ENCODE measurements around the gene UCHL5.
"Not testable (repeated sequence)": the region's sequence is repeated elsewhere in the genome, so short reads cannot be mapped to it uniquely, and the experiment has no call there.

The UCHL5 gene

DNA sequence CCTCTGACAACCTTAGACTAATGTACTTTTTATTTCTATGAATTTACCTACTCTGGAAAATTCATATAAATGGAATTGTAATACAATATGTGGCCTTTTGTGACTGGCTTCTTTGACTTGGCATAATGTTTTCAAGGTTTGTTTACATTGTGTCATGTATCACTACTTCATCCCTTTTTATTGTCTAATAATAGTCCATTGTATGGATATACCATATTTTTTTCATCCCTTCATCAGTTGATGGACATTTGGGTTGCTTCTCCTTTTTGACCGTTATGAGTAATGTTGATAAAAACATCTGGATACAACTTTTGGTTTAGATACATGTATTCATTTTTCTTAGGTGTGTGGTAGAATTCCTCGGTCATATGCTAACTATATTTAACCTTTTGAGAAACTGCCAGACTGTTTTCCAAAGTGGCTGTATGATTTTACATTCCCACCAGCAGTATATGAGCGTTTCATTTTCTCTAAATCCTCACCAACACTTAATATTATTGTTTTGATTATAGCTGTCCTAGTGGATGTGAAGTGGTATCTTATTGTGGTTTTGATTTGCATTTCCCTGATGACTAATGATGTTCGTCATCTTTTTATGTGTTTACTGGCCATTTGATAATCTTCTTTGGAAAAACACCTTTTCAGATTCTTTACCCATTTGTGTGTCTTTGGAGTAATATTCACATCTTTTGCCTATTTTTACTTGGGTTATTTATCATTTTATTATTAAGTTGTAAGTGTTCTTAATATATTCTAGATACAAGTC is 3.7 kb upstream of the UCHL5 start:
- DNase-seq, result no peak

DNA sequence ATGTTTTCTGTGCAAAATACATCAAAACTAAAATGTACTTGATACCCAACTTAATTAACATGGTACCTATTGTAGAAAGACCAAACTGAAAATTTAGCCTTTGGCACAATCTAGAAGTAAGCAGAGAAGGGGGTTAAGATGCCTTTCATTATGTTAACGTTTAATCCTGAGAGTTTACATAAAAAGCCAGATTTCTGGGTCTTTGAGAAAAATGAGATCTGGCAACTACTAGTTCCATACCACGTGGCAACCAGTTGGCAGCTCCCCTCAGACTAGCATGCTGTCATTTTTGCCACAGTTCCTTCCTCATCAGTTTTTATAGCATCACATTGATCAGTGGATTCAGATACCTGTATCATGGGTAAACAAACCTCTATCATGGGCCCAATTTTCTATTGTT is 1.8 kb upstream of the UCHL5 start:
- DNase-seq, result no peak

DNA sequence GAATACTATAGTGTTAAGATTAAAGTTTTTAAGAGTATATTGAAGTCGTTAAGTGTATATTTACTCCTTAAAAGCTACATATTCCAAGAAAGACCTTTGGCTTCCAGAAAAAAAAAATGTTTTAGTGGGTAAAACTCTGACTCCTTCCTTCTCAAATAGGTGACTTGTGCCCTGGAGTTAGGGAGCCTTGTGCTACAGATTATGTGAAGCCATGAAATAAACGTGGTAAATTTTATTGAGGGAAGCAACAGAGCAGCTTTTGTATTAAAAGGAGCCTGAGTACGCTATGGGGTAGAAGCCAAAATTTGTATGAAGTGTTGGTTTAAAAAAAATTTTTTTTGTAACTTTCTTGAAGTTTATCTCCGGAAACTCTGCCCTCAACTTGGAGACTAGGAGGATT is 1.2 kb upstream of the UCHL5 start:
- DNase-seq, result no peak

DNA sequence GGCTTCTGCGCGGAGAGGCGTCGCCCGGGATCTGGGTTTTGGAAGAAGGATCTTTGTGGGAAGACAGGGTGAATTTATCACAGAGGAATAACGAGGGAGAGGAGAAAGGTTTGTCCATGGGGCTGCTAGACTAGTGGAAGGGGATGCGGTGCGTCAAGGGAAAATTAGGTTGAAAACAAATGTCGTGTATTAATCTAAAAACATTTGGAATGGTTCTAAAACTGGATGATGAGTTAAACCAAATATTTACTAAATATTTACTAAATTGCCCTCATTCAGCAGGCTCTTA is 899 bp upstream of the UCHL5 start:
- DNase-seq, result no peak

DNA sequence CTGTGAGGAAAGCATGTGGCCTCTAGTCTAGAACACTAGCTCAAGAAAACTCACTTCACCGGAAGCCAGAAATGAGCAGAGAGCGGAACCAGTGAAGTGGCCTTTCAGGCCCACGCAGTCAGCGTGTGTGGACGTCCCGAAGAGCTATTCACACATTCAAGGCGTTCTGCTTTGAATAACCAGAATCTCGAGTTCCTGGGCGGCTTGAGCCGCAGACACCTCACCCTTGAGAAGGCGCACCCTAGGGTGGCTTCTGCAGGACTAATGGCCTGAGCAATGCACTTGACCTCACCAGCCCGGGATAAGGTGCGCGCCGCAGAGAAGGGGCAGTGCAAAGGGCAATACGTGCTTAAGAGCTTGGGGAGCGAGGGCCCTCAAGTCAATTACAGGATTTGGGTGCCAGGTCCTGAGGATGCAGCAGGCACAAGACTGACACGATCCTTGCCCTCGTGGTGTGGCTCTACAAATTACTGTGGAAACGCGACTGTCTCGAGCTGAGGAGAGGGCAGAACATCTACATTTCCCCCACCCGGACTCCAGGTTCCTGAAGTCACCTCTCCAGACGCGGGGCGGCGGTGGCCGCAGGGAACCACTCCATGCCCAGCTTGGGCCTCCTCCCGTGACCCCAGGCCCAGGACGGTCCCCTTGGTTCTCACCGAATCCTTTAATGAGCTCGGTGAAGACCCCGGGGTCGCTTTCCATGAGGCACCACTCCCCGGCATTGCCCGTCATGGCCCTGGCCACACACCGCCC is 455 bp downstream of the UCHL5 start:
- DNase-seq, result peak; percentile 31

DNA sequence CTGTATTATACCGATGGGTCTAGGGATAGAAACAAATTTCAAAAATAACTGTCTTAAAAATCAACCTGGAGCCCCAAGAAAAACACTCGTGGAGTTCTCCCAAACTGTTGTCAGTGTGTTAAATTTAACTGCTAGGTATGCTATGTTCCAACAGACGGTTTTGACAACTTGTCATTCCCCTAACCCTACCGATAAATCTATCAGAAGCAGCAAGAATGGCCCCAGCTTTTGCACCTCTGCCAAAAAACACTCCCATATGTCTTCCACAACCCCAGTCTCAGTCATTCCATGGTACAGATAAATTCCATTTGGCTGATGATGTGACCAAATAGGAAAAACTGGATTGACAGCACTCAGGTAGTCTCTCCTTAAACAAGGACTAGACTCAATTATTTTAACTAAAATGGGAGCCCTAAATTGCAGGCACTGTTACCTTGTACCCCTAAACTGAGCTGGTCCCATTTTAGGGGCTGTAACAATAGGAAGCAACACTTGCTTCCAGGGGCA is 4.9 kb downstream of the UCHL5 start:
- DNase-seq, result no peak

DNA sequence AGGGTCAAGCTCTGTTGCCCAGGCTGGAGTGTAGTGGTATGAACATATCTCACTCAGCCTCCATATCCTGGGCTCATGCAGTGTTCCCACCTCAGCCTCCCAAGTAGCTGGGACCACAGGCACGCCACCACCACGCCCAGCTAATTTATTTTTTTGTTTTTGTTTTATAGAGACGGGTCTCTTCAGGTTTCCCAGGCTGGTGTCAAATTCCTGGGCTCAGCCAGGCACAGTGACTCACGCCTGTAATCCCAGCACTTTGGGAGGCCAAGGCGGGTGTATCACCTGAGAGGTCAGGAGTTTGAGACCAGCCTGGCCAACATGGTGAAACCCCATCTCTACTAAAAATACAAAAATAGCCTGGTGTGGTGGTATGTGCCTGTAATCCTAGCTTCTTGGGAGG is 10.2 kb downstream of the UCHL5 start:
- DNase-seq, result not testable (repeated sequence)

DNA sequence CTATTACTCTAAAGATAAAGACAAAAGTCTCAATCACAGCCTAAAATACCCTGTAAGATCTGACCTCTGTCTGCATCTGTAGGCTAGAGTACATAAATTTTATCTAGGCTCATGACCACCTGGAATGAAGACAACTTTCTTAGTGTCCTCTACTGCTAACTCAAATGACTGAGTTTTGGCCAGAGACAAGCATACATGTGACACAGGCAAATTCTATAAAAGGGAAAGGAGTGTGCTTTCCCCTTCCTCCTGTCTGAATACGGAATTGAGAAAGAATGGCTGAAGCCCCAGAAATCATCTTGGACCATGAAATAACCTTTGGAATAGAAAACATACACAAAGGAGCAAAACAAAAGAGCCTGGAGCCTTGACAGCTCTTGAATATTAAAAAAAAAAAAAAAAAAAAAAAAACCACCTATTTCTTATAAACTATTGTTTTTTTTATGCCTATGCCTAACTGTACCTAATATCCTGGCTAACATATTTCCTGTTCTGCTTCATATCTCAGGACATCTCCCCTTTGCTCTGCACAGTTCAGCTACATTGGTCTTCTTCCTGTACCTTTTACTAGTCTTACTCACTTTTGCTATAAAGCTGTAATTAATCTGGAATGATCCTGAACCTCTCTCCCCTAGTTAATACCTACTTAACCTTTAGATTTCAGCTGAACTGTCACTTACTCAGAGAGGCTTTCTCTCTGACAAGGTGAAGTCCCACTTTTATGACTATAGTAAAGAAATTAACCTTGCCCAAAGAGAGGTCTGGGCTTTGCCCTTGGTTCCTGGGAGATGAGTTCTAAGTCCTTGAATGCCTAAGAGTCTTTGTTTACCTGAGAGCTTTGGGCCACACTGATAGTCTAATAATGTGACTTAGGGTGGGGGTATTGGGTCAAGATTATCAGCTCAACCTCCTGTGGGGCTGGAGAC is 16.1 kb downstream of the UCHL5 start:
- no peak for DNase-seq

DNA sequence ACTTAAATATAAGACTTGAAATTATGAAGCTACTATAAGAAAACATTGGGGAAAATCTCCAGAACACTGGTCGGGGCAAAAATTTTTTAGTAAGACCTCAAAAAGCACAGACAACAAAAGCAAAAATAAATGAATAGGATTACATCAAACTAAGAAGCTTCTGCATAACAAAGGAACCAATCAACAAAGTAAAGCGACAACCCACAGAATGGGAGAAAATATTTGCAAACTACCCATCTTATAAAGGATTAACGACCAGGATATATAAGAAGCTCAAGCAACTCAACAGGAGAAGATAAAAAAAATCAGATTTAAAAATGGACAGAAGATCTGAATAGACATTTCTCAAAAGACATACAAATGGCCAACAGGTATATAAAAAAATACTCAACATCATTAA is 19.1 kb downstream of the UCHL5 start:
- DNase-seq, result no peak

DNA sequence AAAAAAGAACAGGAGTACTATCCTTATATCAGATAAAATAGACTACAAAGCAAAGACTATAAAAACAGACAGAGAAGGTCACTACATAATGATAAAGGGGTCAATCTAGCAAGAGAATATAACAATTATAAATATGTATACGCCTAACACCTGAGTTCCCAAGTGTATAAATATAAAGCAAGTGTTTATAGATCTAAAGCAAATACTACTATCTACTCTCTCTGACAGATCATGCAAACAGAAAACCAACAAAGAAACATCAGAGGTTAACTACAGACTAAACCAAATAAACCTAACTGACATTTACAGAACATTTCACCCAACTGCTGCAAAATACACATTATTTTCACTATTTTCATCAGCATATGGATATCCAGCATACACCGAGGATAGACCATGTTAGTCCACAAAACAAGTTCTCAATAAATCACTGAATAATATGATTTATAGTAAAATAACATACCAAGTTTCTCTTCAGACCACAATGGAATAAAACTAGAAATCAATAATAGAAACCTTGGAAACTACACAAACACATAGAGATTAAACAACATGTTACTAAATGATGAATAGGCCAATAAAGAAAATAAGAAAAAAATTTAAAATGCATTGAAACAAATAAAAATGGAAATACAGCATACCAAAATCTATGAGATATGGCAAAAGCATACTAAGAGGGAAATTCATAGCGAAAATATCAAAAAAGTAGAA is 22.7 kb downstream of the UCHL5 start:
- no peak for DNase-seq

DNA sequence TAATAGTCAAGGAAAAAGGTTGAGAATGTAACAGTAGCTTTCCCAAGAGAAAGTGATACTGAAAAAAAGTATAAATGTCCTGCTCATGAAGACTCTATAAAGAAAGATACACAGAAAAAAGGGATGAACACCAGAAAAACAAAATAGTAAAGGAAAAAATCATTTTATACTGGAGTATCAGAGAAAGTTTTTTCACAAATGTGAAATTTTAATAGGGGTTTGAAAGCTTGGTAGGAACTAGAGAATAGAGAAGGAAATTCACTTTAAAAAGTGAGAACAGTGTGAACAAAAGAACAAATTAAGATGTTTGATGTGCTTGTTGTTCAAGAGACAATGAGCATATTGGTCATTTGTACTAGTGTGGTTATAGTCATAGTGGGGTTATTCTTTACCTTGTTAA is 25.6 kb downstream of the UCHL5 start:
- DNase-seq, result no peak

DNA sequence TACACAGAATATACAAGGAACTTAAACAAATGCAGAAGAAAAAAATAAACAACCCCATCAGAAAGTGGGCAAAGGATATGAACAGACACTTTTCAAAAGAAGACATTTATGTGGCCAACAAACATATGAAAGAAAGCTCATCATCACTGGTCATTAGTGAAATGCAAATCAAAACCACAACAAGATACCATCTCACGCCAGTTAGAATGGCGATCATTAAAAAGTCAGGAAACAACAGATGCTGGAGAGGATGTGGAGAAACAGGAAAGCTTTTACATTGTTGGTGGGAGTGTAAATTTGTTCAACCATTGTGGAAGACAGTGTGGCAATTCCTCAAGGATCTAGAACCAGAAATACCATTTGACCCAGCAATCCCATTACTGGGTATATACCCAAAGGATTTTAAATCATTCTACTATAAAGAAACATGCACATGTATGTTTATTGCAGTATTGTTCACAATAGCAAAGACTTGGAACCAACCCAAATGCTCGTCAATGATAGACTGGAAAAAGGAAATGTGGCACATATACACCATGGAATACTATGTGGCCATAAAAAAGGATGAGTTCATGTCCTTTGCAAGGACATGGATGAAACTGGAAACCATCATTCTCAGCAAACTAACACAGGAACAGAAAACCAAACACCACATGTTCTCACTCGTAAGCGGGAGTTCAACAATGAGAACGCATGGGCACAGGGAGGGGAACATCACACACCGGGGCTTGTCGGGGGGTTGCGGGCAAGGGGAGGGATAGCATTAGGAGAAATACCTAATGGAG is 26.3 kb downstream of the UCHL5 start:
- DNase-seq, result not testable (repeated sequence)

DNA sequence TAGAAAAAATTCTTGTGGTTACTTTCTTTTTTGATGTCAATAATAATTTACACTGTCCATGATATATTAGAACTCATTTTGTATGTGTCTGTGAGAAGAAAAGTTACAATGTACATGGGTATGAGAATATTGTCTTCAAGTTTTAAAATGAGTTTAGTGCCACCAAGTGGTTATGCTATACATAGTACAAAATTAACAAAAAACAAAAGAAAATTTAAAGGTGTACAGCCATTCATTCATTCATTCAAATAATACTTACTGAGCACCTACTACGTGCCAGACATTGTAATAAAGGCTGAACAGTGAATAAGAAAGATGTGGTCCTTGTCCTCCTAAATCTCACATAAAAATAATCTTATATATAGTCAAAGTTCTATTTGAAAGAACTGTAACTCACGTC is 27.7 kb downstream of the UCHL5 start:
- DNase-seq, result no peak

DNA sequence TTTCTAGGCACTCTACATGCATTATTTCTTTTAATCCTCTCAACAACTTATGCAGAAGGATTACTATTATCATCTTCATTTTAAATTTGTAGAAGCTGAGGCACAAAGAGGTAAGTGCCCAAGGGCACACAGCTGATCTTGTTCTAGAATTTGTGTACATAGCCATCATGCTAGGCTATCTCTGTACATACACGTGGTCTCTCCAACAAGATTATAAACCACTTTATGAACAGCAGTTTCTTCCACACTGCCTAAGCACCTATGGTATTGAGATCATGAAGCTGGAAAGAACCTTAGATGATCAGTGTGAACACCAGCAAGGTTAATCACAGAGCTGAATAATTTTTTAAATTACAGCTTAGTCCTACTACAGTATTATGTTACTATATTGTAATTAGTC is 28.9 kb downstream of the UCHL5 start:
- no peak for DNase-seq

DNA sequence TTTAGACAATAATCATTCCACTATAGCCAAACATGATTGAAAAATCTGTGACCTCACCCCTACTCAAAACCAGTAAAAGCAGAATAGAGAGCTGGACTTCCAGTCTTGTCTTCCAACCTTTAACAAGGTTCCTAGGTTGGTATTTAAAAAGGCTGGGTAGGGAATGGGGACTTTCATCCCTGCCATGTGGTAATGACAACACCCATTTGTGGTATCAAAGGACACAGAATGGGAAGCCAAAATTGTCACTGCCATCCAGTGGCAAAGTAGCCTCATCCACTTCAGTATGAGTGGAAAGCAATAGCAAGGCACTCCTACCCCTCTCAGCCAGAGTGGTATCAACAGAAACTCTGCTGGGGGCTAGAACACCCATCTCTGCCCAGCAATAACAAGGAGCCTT is 33.9 kb downstream of the UCHL5 start:
- DNase-seq, result no peak

DNA sequence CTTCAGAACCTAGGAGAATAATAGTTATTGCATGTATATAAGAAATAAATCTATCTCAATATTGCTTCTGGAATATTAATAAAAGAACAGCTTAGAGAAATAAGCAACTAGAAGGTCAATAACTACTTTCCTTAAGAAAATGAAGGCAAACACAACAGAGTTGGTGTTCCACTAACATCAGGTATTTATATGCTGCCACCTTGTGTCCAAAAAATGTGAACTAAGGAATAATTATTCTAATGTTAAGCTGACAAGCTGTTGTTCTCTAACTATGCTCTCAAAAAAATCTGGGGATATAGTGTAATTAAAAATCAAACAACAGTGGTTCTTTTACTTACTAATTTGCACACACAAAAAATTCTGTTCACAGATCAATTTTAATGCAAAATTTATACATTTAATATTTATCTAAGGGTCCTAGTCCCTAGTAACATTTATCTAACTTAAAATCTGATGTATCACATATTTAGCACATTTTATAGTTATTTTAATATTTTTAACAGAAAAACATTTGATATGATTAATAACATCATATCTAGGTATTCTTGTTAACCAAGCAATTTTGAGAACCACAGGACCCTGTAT is 39.6 kb downstream of the UCHL5 start:
- DNase-seq, result peak; percentile 51

DNA sequence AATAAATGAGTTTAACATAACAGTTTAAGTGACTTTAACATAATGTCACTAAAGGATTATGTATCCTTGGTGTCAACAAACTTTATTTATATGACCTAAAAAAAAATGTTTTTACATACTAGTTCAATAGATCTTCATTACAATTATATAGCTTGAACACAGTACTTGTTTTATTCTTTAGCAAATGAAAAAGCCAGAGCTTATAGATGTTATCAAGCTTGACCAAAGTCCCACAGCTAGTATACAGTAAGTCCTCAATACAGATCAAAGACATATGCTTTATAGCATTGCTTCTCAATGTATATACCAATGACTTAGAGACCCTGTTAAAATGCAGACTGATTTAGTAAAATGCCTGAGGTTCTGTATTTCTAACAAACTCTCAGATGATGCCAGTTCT is 42.4 kb downstream of the UCHL5 start:
- no peak for DNase-seq

DNA sequence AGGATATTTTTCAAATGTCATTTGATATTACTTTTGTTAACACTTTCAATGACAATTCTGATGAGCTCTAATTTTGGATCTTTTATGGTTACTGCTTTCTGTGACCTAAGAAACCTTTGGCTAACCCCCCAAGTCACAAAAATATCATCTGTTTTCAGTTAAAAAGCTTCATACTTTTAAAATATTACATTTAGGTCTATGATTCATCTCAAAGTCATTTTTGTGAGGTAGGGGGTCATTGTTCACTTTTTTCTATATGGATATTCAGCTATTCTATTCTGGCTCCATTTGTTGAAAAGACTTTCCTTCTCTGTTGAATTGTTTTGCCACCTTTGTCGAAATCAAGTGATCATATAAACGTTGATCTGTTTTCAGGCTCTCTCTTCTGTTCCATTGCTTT is 44.8 kb downstream of the UCHL5 start:
- DNase-seq, result no peak

DNA sequence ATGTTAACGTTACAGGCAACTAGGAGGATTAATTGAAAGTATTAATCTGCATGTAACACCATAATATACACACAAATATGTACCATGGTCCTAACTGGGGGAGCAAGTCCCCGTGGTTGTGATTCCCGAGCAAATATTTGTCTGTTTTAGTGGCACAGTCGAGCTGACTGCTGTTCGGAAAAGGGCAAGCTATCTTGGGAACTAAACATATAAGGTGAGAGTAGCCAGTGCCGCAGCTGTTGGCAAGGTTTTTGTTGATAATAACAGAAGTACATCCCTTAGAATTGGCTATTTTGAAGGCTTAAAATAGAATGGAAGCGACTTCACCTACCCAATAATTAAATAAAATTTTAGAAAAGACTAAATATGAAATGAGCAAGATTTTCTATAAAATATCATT is 45.5 kb downstream of the UCHL5 start:
- no peak for DNase-seq

DNA sequence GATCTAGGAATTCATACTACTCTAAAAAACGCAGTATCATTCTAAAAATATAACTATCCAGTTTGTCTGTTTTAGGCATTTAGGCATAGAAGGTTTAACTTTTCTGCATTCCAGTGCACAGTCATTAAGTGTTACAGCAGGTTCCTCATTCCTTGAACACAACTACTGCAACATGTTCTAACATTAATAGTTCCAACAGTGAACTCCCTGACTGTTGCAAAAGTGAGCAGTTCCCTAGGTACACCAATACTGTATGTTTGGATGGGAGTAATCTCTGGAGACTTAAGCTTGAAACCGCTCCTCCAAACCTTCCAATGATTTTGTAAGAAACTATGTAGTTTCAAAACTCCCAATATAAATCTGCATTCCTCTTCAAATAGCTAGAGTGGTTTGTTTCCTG is 46.2 kb downstream of the UCHL5 start:
- no peak for DNase-seq

DNA sequence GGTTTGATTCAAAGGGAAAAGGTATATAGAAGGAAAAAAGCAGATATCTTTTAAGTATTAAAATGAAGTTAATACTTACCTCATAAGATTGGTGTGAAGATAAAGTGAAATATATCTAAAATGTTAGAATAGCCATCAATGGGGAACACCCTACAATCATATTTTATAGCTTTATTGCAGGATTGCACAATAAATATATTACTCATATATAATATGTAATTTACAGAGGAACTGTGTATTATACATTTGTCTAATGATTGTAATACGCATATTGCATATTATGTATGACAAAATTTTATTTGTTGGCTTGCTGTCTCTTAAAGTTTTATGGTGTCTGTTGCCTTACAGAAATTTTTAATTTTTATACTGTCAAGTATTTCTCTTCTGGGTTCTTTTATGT is 47.8 kb downstream of the UCHL5 start:
- DNase-seq, result no peak

DNA sequence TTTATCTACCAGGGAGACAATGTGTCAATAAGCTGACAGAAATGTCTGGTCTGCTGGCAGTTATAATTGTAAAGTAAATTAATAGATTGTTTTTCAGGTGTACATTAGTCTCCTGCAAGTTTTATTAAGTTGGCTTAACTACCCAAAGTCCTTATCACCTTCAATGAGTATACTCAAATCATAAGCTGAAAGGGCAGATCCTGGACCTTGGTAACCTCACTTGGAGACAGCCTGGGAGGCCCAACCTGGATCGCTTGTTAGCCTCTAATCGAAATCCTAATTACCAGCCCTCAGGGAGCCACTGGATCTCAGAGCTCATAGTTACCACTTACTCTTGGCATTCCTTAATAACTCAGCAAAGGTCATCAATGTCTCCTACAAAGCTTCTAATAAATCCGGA is 49.7 kb downstream of the UCHL5 start:
- DNase-seq, result no peak

Data from NCI-H1105 treated with DMSO at 0.1 percent for 48 hours (cell line).